ENCODE measurements around the gene ABCC1.

The ABCC1 gene

DNA sequence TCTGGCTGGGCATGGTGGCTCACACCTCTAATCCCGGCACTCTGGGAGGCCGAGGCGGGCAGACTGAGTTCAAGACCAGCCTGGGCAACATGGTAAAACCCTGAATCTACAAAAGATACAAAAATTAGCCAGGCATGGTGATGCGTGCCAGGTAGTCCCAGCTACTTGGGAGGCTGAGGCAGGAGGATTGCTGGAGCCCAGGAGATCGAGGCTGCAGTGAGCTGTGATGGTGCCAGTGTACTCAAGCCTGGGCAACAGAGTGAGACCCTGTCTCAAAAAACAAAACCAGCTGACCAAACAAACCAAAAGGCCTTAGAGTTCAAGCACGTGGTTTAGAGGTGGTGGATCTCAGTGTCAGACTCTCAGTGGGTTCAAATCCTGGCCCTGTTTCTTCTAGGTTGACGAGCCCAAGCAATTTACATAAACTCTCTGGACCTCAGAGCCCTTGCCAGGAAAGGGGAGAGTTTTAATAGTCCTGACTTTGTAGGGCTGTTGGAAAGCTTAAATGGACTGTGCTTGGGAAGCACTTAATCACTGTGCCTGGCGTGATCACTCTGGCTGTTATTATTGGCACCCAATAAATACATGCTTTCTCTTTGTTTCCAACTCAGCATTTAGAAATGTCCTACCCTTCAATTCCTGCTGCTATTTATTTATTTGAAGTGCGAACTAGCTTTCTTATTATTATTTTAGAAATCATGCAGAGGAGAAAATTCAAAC lies 44.7 kb downstream of the ABCC1 start:
- no peak for DNase-seq

DNA sequence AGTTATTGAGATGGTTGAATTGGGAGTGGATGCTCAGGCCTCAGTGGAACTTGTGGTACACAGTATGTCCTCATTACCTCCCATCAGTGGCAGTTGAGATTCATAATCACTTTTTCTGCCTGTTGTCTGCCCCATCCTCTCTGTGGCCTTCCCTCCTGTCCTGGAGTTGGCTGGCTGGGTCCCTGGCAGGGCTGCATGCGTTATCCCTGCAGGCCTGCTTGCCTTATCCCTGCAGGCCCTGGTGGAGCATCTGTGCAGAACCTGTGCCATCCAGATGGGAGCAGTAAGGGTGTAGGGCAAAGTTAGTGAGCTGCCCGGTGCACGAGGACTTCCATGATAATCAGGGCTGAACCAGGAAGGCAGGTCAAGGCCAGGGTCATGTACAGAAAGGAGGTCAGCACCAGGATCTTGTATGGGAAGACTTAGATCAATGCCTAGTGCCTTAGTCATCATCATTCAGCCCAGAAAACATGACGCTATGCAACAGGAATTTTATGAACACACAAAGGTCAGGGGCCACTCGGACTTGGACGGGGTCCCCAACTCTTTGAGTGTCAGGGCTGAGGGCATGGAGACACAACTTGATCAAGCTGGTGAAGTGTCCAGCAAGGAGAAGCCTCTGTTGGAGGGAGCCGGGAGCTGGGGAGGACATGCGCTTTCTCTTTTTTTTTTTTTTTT lies 47.2 kb downstream of the ABCC1 start:
- no peak for DNase-seq

DNA sequence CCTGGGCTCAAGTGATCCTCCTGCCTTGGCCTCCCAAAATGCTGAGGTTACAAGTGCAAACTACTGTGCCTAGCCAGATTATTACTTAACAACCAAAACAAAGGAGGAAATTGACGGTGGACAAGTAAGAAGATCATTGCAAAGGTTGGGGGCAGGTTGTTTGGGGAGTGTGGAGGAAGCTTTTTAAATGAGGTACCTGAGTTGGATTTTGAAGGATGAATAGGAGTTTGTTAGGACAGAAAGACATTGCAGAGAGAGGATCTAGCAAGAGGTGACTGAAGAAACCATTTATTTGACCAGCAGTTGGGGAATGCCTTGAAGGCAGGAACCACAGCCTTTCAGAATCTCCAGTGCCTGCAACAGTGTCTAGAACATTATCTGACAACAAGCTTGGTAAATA lies 51.3 kb downstream of the ABCC1 start:
- DNase-seq: no peak

- no peak for DNase-seq
Observed at GRCh38 chr16:16001596-16002255, 52.3 kb downstream of the ABCC1 start.

DNA sequence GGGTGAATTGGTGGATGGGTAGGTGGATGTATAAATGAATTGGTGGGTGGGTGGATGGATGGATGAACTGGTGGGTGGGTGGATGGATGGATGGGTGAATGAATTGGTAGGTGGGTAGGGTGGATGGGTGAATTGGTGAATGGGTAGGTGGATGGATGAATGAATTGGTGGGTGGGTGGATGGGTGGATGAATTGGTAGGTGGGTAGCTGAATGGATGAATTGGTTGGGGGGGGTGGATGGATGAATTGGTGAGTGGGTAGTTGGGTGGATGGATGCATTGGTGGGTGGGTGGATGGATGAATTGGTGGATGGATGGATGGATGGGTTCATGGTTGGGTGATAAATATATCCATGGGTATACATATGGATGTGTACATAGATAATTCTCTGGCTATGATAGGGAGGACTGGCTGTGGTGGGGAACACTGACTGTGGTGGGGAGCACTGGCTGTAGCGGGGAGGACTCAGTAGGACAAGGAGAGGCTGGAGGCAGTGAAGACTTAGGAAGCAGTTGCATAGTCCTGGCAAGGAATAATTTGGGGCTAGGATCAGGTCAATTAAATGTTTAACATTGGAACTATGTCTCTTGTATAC lies 54.4 kb downstream of the ABCC1 start:
- no peak for DNase-seq

DNA sequence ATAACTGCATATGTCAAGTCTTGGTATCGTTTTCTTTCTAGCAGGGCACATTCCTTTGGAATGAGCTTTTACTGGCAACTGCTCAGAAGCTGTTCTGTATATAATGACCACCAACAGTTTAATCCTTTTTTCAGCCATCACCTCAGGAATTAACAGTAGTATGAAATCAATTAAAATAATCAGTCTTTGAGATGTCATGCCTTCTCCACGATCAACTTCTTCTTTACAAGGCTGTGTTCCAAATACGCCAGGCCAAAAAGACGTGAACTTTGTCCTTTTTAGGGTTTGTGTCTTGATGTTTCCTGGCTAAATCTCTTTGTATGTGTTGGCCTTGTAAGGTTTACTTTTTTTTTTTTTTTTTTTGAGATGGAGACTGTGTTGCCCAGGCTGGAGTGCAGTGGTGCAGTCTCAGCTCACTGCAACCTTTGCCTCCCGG lies 54.9 kb downstream of the ABCC1 start:
- no peak for DNase-seq

DNA sequence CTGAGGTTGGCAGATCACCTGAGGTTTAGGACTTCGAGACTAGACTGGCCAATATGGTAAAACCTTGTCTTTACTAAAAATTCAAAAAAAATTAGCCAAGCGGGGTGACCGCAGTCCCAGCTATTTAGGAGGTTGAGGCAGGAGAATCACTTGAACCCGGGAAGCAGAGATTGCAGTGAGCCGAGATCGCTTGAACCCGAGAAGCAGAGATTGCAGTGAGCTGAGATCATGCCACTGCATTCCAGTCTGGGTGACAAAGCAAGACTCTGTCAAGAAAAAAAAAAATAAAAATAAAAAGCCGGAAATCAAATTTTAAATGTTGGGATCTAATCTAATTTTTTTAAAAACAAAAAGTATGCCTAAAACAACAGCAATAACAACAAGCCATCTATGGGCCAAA lies 56.3 kb downstream of the ABCC1 start:
- DNase-seq: no peak

- no peak for DNase-seq
Observed at GRCh38 chr16:16006650-16007049, 57.2 kb downstream of the ABCC1 start.

GRCh38 chr16:16007743-16008111 lies 58.3 kb downstream of the ABCC1 start:
- no peak for DNase-seq

DNA sequence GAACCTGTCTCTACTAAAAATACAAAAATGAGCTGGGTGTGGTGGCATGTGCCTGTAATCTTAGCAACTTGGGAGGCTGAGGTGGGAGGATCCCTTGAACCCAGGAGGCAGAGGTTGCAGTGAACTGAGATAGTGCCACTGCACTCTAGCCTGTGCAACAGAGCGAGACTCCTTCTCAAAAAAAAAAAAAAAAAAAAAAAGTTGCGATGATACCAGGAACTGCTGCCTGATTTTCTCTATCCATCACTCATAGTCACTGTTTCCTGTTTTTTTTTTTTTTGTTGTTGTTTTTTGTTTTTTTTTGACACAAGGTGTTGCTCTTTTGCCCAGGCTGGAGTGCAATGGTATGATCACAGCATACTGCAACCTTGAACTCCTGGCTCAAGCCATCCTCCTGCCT lies 59.2 kb downstream of the ABCC1 start:
- DNase-seq: no peak

DNA sequence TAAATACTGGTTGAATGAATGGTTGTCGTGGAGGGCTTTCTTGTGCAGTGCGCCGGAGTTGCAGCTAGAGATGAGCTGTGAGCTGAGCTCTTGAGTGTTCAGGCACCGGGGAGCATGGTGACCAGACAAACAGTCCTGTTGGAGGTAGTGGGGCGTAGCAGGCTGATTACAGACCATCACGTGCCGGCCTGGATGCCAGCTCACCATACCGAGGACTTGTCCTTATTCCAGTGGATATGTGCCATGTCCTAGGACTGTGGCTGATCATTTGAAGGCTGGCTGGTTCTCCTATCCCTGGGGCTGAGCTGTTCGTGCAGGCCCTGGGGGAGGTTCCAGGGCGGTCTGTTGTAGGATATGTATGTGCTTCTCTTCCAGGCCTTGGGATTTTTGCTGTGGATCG lies 60.0 kb downstream of the ABCC1 start:
- DNase-seq: no peak

DNA sequence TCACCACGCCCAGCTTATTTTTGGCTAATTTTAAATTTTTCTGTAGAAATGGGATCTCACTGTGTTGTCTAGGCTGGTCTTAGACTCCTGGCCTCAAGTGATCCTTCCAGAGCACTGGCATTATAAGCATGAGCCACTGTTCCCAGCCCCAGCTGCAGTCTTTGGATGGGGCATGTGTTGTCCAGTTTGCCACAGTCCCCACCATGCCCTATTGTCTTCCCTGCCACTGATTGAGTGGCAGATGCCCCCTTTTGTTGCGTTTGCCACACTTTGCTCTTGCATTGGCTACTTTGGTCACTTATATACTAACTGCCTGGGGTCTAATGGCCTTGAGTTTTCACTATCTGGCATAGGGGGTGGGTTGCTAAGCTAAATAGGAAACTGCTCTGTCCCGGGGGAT lies 60.8 kb downstream of the ABCC1 start:
- DNase-seq: no peak

GRCh38 chr16:16012144-16012543 lies 62.7 kb downstream of the ABCC1 start:
- DNase-seq: no peak

DNA sequence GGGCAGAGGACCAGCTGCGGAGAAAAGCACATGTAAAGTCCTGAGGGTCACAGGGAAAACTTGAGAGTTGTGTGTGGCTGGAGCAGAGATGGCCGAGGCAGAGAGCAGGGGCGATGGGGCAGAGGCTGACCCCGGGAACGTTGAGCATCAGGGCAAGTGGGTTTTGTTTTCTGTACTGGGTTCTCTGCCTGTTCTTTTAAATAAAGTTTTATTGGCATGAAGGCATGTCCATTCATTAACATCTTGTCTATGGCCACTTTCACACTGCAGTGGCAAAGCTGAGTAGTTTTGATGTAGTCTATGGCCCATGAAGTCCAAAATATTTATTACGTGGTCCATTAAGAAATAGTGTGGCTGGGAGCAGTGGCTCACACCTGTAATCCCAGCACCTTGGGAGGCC lies 64.4 kb downstream of the ABCC1 start:
- DNase-seq: no peak

GRCh38 chr16:16014329-16015224 lies 65.2 kb downstream of the ABCC1 start:
- DNase-seq: peak; percentile 29

GRCh38 chr16:16015849-16016248 lies 66.4 kb downstream of the ABCC1 start:
- DNase-seq: no peak

DNA sequence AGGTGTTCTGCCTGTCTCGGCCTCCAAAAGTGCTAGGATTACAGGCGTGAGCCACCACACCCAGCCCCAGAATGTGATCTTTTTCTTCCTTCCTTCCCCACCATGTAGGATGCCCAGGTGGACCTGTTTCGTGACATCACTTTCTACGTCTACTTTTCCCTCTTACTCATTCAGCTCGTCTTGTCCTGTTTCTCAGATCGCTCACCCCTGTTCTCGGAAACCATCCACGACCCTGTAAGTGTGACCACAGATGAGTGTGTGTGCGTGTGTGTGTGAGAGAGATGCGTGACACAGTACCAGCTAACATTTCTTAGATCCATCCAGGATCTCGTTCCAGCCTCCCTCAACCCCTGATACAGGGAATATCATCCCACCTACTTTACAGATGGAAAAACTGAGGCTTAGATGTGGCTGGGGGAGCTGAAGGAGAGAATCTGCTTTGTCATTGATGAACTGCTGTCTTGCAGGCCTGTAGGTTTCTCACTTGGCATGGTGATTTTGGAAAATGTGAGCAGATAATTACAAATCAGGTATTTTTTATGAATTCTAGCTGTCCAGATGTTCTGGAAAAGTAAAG lies 67.1 kb downstream of the ABCC1 start:
- DNase-seq: no peak

DNA sequence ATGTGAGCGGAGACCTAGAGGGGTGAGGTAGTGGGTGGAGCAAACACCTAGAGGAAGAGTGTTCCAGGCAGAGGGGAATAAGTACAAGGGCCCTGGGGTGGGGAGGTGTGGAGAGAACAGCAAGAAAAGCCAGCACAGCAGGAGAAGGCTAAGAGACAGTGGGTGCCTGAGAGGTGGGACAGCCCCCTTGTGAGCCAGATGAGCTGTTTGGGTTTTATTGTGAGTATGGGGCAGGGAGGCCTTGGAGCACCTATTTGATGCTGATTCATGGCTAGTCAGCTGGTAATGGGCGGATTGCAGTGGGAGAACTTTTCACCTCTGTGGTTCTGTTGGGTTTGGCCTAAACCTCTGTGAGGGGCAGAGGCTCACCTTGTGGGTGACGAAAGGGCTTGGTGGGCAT lies 68.4 kb downstream of the ABCC1 start:
- DNase-seq: no peak

GRCh38 chr16:16018705-16019104 lies 69.3 kb downstream of the ABCC1 start:
- no peak for DNase-seq

GRCh38 chr16:16019488-16019887 lies 70.1 kb downstream of the ABCC1 start:
- no peak for DNase-seq

DNA sequence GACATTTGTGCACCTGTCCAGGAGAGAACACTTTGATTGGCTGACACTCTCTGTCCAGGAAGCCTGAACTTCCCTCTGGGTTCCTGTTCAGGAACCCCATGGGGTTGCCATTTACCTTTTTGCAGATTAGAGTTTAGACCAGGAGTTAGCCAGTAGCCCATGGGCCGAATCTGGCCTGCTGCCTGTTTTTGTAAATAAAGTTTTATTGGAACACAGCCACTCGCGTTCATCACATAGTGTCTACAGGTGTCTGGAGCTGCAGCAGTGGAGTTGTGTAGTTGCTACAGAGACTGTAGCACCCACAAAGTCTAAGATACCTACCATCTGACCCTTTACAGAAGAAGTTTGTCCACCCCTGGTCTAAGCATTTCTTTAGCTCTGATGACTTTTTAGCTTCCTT lies 70.9 kb downstream of the ABCC1 start:
- no peak for DNase-seq

- no peak for DNase-seq
Observed at GRCh38 chr16:16021020-16021419, 71.6 kb downstream of the ABCC1 start.

DNA sequence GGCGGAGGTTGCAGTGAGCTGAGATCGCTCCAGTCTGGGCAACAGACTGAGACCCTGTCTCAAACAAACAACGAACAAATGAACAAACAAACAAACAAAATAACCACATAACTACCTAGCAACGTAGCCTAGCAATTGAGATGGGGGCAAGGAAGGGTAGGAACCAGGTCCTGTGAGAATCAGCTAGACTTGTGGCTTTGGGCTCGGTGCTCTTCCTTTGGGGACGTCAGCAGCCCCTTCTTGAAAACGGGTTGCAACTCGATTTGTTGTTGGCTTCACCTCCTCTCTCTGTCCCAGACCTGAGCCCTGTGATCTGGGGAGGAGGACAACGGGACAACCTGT lies 72.2 kb downstream of the ABCC1 start:
- no peak for DNase-seq

All from NCI-H526 treated with DMSO at 0.1 percent for 48 hours (cell line).